Small intestine (tissue), 7 donors: ENCODE results near the gene PPHLN1. TPM values are rescaled to one million over a fixed set of nuclear protein-coding genes. Genes with fewer than 3 reads are reported as not detected.

Experiments
- DNase-seq, 2 donors: peaks; one replicate each; pipeline versions ENCODE4 v3.0.0 to v3.0.0-alpha.2; 2013
- FAIRE-seq: peaks from 2 replicates; lab custom pipeline; 2012; peaks lifted over from hg19 to GRCh38; lab: Jason Lieb, UNC
- H3K27ac ChIP-seq, 3 donors: one replicate each; pipeline ENCODE4 v1.5.1; 2013; ENCODE audit warnings: low read length in 2 of 3, mild to moderate bottlenecking in 2 of 3, control low read depth in 1 of 3, inconsistent platforms in 1 of 3, low read depth in 1 of 3, moderate library complexity in 1 of 3
- H3K27me3 ChIP-seq, 3 donors: one replicate each; pipeline ENCODE4 v1.6.1; 2013; ENCODE audit warnings: low read length in 3 of 3, inconsistent platforms in 1 of 3; ENCODE audit not compliant: control insufficient read depth in 3 of 3, insufficient read depth in 3 of 3
- H3K36me3 ChIP-seq, 3 donors: one replicate each; pipeline ENCODE4 v1.6.1; 2013; ENCODE audit warnings: low read length in 3 of 3, inconsistent platforms in 1 of 3, low read depth in 1 of 3, mild to moderate bottlenecking in 1 of 3, moderate library complexity in 1 of 3; ENCODE audit not compliant: control insufficient read depth in 3 of 3, insufficient read depth in 2 of 3
- H3K4me1 ChIP-seq, 3 donors: one replicate each; pipeline ENCODE4 v1.6.1; 2013; ENCODE audit warnings: low read length in 2 of 3, inconsistent platforms in 1 of 3, low read depth in 1 of 3, mild to moderate bottlenecking in 1 of 3, moderate library complexity in 1 of 3; ENCODE audit not compliant: control insufficient read depth in 3 of 3, insufficient read depth in 2 of 3
- H3K4me3 ChIP-seq, 3 donors: one replicate each; pipeline ENCODE4 v1.5.1; 2013; ENCODE audit warnings: low read length in 3 of 3, control low read depth in 1 of 3, inconsistent platforms in 1 of 3, low read depth in 1 of 3, mild to moderate bottlenecking in 1 of 3, moderate library complexity in 1 of 3
- H3K9me3 ChIP-seq, 2 donors: one replicate each; pipeline ENCODE4 v1.6.1; 2013; ENCODE audit warnings: low read depth in 1 of 2, low read length in 1 of 2; ENCODE audit not compliant: control insufficient read depth in 2 of 2, insufficient read depth in 1 of 2
- whole genome bisulfite sequencing, 3 donors: extraction: QIAGEN DNeasy Blood & Tissue Kit; methylation state at CpG; one replicate each; pipeline ENCODE4 v1.1.7; 2013; 5-methylcytosine and 5-hydroxymethylcytosine counted together
- polyA plus RNA-seq, 4 donors: library from polyadenylated mRNA; stranded (reverse) in 3 of 4; unstranded in 1 of 4; fragments of 200-250 nt in 3 of 4; fragments of 120-200 nt in 1 of 4; gene quantifications; one replicate each; pipeline versions ENCODE4 v1.2.1 to v1.2.3, GENCODE V29; 2013
- donor health status: healthy with polysubstance abuse.
- donor health status: control.
- donor health status: control.
- donor health status: Bipolar disorder and iron deficiency.
- donor health status: healthy.

PPHLN1 gene
- polyA plus RNA-seq, 4 donors: 25.7 to 55.4 (median 28.8) TPM

- peaks cover 0 to 3% (median 0%) of the 10 kb centered on the region in 3 donors for H3K36me3 ChIP-seq
- DNase-seq (peak; percentile 1 to 29), FAIRE-seq (no peak)
- H3K9me3 ChIP-seq: no peaks in the 10 kb centered on the region
- H3K4me3 ChIP-seq: no peak overlapping the region
- H3K27ac ChIP-seq: no peak overlapping the region
- no peaks in the 10 kb centered on the region for H3K27me3 ChIP-seq
- peaks cover 2 to 6% (median 2%) of the 10 kb centered on the region in 3 donors for H3K4me1 ChIP-seq
Measured at GRCh38 chr12:42362647-42363260, 36.8 kb downstream of the PPHLN1 start.

DNA sequence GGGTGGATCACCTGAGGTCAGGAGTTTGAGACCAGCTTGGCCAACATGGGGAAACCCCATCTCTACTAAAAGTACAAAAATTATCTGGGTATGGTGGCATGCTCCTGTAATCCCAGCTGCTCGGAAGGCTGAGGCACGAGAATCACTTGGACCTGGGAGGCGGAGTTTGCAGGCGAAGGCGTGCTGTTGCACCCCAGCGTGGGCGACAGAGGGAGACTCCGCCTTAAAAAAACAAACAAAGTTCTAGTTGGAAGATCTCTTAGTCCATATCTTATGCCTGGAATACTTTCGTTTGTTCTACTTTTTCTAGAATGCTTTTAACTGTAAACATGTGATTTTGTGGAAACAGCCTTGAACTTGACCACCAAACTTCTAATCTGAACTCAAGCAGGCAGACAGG lies 38.7 kb downstream of the PPHLN1 start:
- Histone ChIP-seq H3K4me3 (no peak overlapping the region), H3K36me3 (no peaks in the 10 kb centered on the region), H3K4me1 (peaks cover 2 to 6% (median 2%) of the 10 kb centered on the region in 3 donors), H3K27ac (no peak overlapping the region), H3K27me3 (no peaks in the 10 kb centered on the region), H3K9me3 (no peaks in the 10 kb centered on the region)
- DNase-seq (no peak), FAIRE-seq (no peak)
- 77 to 79% (median 77%) methylated on average over 9 of the region's 9 CpGs for WGBS, 3 donors

DNA sequence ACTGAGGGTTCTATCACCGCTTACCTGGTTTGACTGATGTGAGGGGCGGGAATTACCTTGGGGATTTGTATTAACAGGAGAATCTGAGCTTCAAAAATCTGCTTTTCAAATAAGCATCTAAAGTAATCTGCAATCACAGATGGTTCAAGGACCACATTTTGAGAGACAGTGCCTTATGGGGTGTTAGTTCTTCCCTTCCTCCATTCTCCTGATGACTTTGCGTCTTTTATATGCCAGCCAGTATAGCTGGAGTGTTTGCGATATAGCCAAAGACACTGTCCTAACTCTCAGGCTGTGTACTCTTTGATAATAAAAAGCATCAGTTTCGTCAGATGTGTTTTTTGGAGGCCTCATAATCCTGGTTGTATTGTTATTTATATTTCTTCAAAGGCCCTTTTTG lies 39.5 kb downstream of the PPHLN1 start:
- H3K36me3 ChIP-seq: no peaks in the 10 kb centered on the region
- H3K4me3 ChIP-seq: no peak overlapping the region
- no peaks in the 10 kb centered on the region for H3K27me3 ChIP-seq
- no peaks in the 10 kb centered on the region for H3K9me3 ChIP-seq
- H3K4me1 ChIP-seq: peaks cover 2 to 6% (median 2%) of the 10 kb centered on the region in 3 donors
- FAIRE-seq (no peak), DNase-seq (no peak)
- WGBS, 3 donors: 96 to 97% (median 97%) methylated on average over 5 of the region's 5 CpGs
- no peak overlapping the region for H3K27ac ChIP-seq

DNA sequence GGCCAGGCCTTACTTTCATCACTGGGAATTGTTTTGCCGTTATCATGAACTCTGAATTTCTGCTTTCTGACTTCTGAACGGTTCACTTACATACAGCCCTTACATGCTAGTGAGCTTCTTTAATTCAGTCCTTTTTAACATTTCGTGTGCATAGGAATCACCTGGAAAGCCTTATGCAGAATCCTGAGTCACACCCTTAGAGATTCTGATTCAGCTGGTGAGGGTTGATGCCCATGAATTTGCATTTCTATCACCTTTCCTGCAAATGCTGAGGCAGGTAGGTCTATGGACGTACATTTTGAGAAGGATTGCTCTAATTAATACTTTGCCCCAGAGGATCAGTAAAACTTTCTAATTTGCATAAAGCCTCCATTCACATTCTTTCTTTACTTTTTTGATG lies 44.0 kb downstream of the PPHLN1 start:
- Histone ChIP-seq H3K36me3 (no peaks in the 10 kb centered on the region), H3K4me3 (no peak overlapping the region), H3K27me3 (no peaks in the 10 kb centered on the region), H3K4me1 (no peaks in the 10 kb centered on the region), H3K9me3 (no peaks in the 10 kb centered on the region), H3K27ac (no peak overlapping the region)
- FAIRE-seq (no peak), DNase-seq (no peak)
- WGBS, 3 donors: 79 to 86% (median 82%) methylated on average over 4 of the region's 4 CpGs

GRCh38 chr12:42372154-42372791 lies 46.3 kb downstream of the PPHLN1 start:
- H3K9me3 ChIP-seq: no peaks in the 10 kb centered on the region
- H3K4me1 ChIP-seq: no peaks in the 10 kb centered on the region
- no peaks in the 10 kb centered on the region for H3K27me3 ChIP-seq
- peak; percentile 59 for DNase-seq
- FAIRE-seq: no peak
- 85 to 94% (median 88%) methylated on average over 2 of the region's 2 CpGs for WGBS, 3 donors
- peaks cover 0 to 12% (median 2%) of the 10 kb centered on the region in 3 donors for H3K36me3 ChIP-seq
- H3K27ac ChIP-seq: no peak overlapping the region
- H3K4me3 ChIP-seq: no peak overlapping the region

GRCh38 chr12:42373669-42374068 lies 47.7 kb downstream of the PPHLN1 start:
- Histone ChIP-seq H3K27me3 (no peaks in the 10 kb centered on the region), H3K9me3 (no peaks in the 10 kb centered on the region), H3K36me3 (peaks cover 0 to 13% (median 2%) of the 10 kb centered on the region in 3 donors), H3K4me1 (no peaks in the 10 kb centered on the region), H3K27ac (no peak overlapping the region), H3K4me3 (no peak overlapping the region)
- DNase-seq: no peak
- no peak for FAIRE-seq

- FAIRE-seq: no peak
- no peak for DNase-seq
- Histone ChIP-seq H3K36me3 (peaks cover 0 to 13% (median under 1%) of the 10 kb centered on the region in 3 donors), H3K27me3 (no peaks in the 10 kb centered on the region), H3K9me3 (no peaks in the 10 kb centered on the region), H3K4me3 (no peak overlapping the region), H3K4me1 (no peaks in the 10 kb centered on the region), H3K27ac (no peak overlapping the region)
- WGBS, 3 donors: 50 to 60% (median 50%) methylated on average over 1 of the region's 1 CpG
Measured at GRCh38 chr12:42380733-42381132, 54.8 kb downstream of the PPHLN1 start.

DNA sequence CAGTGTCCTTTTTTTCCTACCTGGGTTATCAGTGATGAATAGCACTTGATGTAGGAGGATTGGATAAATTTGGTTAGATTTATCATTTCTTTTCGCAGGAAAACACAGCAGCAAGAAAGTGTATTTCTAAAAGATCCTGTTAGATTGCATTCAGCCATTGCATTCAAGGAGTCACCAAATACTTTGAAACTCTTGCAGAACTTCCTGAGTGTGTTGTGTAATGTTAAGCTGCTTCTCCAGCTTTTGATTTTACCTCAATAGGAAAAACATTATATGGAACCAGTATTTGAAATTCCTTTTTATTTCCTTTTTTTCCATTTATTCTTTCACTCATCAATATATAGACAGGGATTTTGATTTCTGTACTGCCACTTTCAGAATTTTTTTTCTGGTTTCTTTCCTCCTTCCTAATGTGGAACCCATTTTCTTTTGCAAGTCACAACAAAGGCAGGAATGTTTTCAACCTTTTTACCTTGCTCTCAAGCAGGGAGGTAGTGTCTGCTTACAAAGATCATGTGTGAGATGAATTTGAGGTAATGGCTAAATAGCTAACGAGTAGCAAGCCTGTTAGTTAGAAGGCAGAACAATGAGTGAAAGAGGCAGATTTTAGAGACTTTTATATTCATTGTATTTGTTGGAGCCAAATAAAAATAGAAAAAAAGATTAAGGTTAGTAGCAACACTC lies 56.2 kb downstream of the PPHLN1 start:
- H3K27me3 ChIP-seq: no peaks in the 10 kb centered on the region
- peaks cover 0 to 7% (median 2%) of the 10 kb centered on the region in 3 donors for H3K36me3 ChIP-seq
- FAIRE-seq (no peak), DNase-seq (no peak)
- H3K27ac ChIP-seq: no peak overlapping the region
- H3K9me3 ChIP-seq: no peaks in the 10 kb centered on the region
- 94 to 97% (median 95%) methylated on average over 2 of the region's 2 CpGs for WGBS, 3 donors
- H3K4me3 ChIP-seq: no peak overlapping the region
- peaks cover 0 to 7% (median 0%) of the 10 kb centered on the region in 3 donors for H3K4me1 ChIP-seq
